Measurements from ENCODE around the gene SHPK. TPM values are rescaled to one million over a fixed set of nuclear protein-coding genes. Genes with fewer than 3 reads are reported as not detected.

Gene SHPK
- total RNA-seq, 1 experiment from 2014 or later: 19.6 TPM

- Histone ChIP-seq H3K27ac (ENCODE audit: low read depth, low read length) (no peak overlapping the region), H3K4me3 (replicated peaks in 1 of 2; ENCODE audit: low read depth in 1 of 2, low read length in 2 of 2) (no peak overlapping the region), H3K4me2 (ENCODE audit: low read length) (no peak overlapping the region), H3K79me2 (ENCODE audit: insufficient read depth, low read length) (no peaks in the 10 kb centered on the region), H3K9me2 (ENCODE audit: insufficient read depth) (no peaks in the 10 kb centered on the region), H2AFZ (ENCODE audit: low read depth, low read length, poor library complexity, severe bottlenecking) (no peak overlapping the region), H4K20me1 (ENCODE audit: insufficient read depth) (no peaks in the 10 kb centered on the region), H3K27me3 (ENCODE audit: insufficient read depth, low read length) (no peaks in the 10 kb centered on the region), H3K4me1 (ENCODE audit: control insufficient read depth in 1 of 2, insufficient read depth in 2 of 2, low read length in 2 of 2) (no peaks in the 10 kb centered on the region), H3K9ac (ENCODE audit: low read length) (no peak overlapping the region), H3K36me3 (ENCODE audit: control insufficient read depth in 1 of 2, insufficient read depth in 2 of 2, low read length in 2 of 2) (peaks cover 2 to 3% of the 10 kb centered on the region in 2 experiments; a peak in 2 of 4 replicates), H3K9me3 (ENCODE audit: control insufficient read depth in 1 of 2, insufficient read depth in 1 of 2, low read depth in 1 of 2, low read length in 2 of 2) (no peaks in the 10 kb centered on the region)
- TF ChIP-seq MAX (IDR thresholded peaks at IDR 0.05) (no peak), CEBPB (IDR thresholded peaks at IDR 0.05; ENCODE audit: low read depth) (no peak), CTCF (IDR thresholded peaks at IDR 0.05 in 2 of 3, conservative IDR thresholded peaks at IDR 0.05 in 1 of 3; ENCODE audit: borderline replicate concordance in 1 of 3, insufficient read depth in 1 of 3, low read depth in 2 of 3, low read length in 2 of 3) (no peak), POLR2A (IDR thresholded peaks at IDR 0.05; ENCODE audit: borderline replicate concordance, extremely low read depth, insufficient read depth, insufficient read length) (no peak), TCF7L2 (IDR thresholded peaks at IDR 0.05; ENCODE audit: borderline replicate concordance, extremely low read depth, insufficient read depth, insufficient read length) (no peak), YY1 (IDR thresholded peaks at IDR 0.05; ENCODE audit: extremely low read depth, insufficient replicate concordance, low read depth, low read length) (no peak)
- POLR2A ChIA-PET: no interaction called here
- RAD21 ChIA-PET (ENCODE audit: low non-redundant PET in 1 of 2, low total read pairs in 2 of 2, uncharacterized antibody in 2 of 2, unreplicated experiment in 2 of 2): no interaction called here
- BruUV-seq (replicated peaks): no TSS peak
- DNase-seq (ENCODE audit: low read depth, low spot score) (no peak), ATAC-seq (no peak)
- intact Hi-C loops (cut with micrococcal nuclease): no loop called here
- CTCF ChIA-PET: no interaction called here
These were observed 63.8 kb downstream of the SHPK start for GRCh38 chr17:3572231-3572630.

All from HCT116 (cell line).